GM06990 (cell line): Measurements from ENCODE around the gene ST8SIA1.

Experiments used
- DNase-seq: peaks from one replicate; pipeline ENCODE4 v3.0.0-alpha.2; 2011; ENCODE audit not compliant: insufficient read length; ENCODE audit errors: extremely low read depth
- H3K27me3 ChIP-seq: replicated peaks from 2 replicates; pipeline ENCODE4 v1.6.0; 2011; ENCODE audit warnings: low read length; ENCODE audit not compliant: control insufficient read depth, insufficient read depth
- H3K36me3 ChIP-seq: 2 replicates; pipeline ENCODE4 v1.5.1; 2011; ENCODE audit warnings: low read length; ENCODE audit not compliant: control insufficient read depth, insufficient read depth
- H3K4me3 ChIP-seq: replicated peaks from 2 replicates; pipeline ENCODE4 v1.5.1; 2011; ENCODE audit warnings: low read depth, mild to moderate bottlenecking, control low read depth, low read length
- CTCF ChIP-seq: IDR thresholded peaks from 2 replicates; pipeline ENCODE4 v1.5.1; 2011; ENCODE audit warnings: low read length, control low read depth, mild to moderate bottlenecking, inconsistent platforms; ENCODE audit not compliant: insufficient read depth, poor library complexity, severe bottlenecking

The ST8SIA1 gene

DNA sequence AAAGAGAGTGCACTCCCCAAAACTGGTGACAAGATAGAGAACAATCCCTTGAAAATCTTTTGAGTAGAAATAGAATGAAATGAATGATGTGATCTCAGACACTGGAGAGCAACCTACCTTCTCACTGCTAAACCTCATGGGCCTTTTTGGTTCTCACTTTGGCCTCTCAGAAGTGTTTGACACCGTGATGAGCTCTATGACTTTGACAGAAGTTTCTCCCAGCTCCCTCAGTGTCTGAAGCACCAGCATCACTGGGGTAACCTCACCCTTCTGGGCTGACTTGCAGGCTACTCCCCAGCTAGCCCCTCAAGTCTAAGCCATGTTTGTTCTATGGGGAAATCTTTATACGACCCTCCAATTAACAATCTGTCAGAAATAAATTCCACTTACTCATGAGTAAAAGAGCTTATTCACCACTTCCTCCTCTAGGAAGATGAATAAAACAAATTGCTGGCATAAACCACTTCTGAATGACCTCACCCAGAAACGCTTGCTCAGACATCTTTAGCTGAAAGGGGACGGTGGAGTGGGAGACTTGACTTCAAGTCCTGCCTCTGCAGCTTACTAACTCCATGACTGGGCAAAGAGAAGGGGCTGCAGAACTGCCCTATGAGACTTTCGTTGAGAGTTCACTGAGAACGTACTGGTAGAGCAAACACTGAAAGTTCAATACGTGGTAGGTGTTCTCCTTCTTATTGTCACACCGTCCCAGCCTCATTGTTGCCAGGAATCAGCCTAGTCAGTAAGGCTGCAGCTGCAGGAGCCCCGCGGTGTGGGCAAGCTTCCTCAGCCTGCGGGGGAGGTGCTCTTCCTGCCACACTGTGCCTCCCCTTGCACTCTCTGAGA lies 46.5 kb downstream of the ST8SIA1 start:
- no peak for DNase-seq
- TF ChIP-seq CTCF: no peak
- Histone ChIP-seq H3K36me3 (no peaks in the 10 kb centered on the region), H3K4me3 (no peak overlapping the region), H3K27me3 (no peaks in the 10 kb centered on the region)

DNA sequence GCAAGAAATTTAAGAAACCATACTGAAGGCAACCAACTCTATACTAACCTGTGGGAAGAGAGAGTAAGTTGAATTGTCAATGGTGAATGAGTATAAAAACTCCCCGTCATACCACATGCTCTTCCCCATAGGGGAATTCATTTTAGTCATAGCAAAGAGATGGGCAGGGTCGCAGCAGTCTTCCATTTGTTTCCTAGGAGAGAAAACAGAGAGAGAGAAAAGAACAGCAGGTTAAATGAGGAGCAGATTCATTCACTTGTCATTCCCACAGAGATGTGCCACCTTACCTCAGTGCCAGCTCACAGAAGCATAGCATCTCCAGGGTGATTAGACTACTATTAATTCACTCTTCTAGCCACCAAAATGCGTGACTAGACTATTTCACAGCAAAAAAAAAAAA lies 47.4 kb downstream of the ST8SIA1 start:
- no peak for TF ChIP-seq CTCF
- no peaks in the 10 kb centered on the region for H3K27me3 ChIP-seq
- no peak overlapping the region for H3K4me3 ChIP-seq
- DNase-seq: no peak
- no peaks in the 10 kb centered on the region for H3K36me3 ChIP-seq

DNA sequence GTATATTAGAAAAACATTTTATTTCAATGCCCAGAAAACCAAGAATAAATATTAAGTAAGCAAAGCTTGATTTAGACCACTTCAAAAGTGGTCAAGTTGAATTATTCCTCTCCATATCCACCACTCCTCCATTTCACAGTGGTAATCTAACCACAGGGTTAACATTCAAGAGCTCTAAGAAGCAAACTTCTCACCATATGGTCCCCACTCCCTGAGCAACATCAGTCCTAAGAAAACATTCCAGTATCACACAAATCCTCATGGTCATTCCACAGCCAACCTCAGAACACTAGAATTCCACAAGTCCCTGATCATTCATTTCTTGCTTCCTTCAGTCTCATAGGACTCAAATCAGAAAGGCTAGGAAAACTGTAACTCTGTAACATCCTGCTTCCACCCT lies 47.9 kb downstream of the ST8SIA1 start:
- Histone ChIP-seq H3K27me3 (no peaks in the 10 kb centered on the region), H3K36me3 (no peaks in the 10 kb centered on the region), H3K4me3 (no peak overlapping the region)
- DNase-seq: no peak
- no peak for TF ChIP-seq CTCF

- no peak for DNase-seq
- no peaks in the 10 kb centered on the region for H3K36me3 ChIP-seq
- no peaks in the 10 kb centered on the region for H3K27me3 ChIP-seq
- TF ChIP-seq CTCF: no peak
- no peak overlapping the region for H3K4me3 ChIP-seq
Observed at GRCh38 chr12:22285846-22286245, 48.7 kb downstream of the ST8SIA1 start.

GRCh38 chr12:22284871-22285270 lies 49.6 kb downstream of the ST8SIA1 start:
- no peak for TF ChIP-seq CTCF
- no peaks in the 10 kb centered on the region for H3K36me3 ChIP-seq
- DNase-seq: no peak
- H3K27me3 ChIP-seq: no peaks in the 10 kb centered on the region
- no peak overlapping the region for H3K4me3 ChIP-seq
